Measurements from ENCODE around the gene EPN3. TPM values are rescaled to one million over a fixed set of nuclear protein-coding genes. Genes with fewer than 3 reads are reported as not detected.

The EPN3 gene
- total and polyA plus RNA-seq, 2 experiments from 2014 or later = 2.7 to 11.5 TPM

GRCh38 chr17:50508573-50509460, 23.7 kb upstream of the EPN3 start:
- Histone ChIP-seq H3K4me1 (ENCODE audit: insufficient read depth) (peaks cover 4% of the 10 kb centered on the region), H3K36me3 (replicated peaks; ENCODE audit: insufficient read depth, low read depth) (no peaks in the 10 kb centered on the region), H3K9me2 (replicated peaks; ENCODE audit: insufficient read depth) (no peaks in the 10 kb centered on the region), H3K9me3 (ENCODE audit: low read depth) (no peaks in the 10 kb centered on the region), H3K4me3 (peak overlapping the region; percentile 40), H3K27me3 (no peaks in the 10 kb centered on the region), H3K79me2 (no peaks in the 10 kb centered on the region), H4K20me1 (ENCODE audit: insufficient read depth, poor library complexity, severe bottlenecking) (no peaks in the 10 kb centered on the region), H3K27ac (peak overlapping the region; percentile 59), H2AFZ (peak overlapping the region; percentile 61), H3K4me2 (peak overlapping the region; percentile 86)
- no peak for TF ChIP-seq EZH2phosphoT487 (IDR thresholded peaks at IDR 0.05; ENCODE audit: low read depth, severe bottlenecking, unreplicated experiment)
- TF ChIP-seq CTCF (IDR thresholded peaks at IDR 0.05; ENCODE audit: poor library complexity) = no peak
- TF ChIP-seq EZH2 (IDR thresholded peaks at IDR 0.05; ENCODE audit: borderline replicate concordance) = no peak
- DNase-seq (ENCODE audit: low spot score) = no peak
- WGBS (ENCODE audit: low lambda C conversion rate, missing lambda C conversion rate) = 31% methylated on average over 32 of the region's 32 CpGs

GRCh38 chr17:50511058-50511457, 21.5 kb upstream of the EPN3 start:
- no peak overlapping the region for H3K4me3 ChIP-seq
- H3K27me3 ChIP-seq = no peaks in the 10 kb centered on the region
- no peaks in the 10 kb centered on the region for H3K9me2 ChIP-seq (replicated peaks; ENCODE audit: insufficient read depth)
- H3K27ac ChIP-seq = peak overlapping the region; percentile 33
- 42% methylated on average over 3 of the region's 3 CpGs for WGBS (ENCODE audit: low lambda C conversion rate, missing lambda C conversion rate)
- H3K36me3 ChIP-seq (replicated peaks; ENCODE audit: insufficient read depth, low read depth) = no peaks in the 10 kb centered on the region
- no peak overlapping the region for H2AFZ ChIP-seq
- no peaks in the 10 kb centered on the region for H3K9me3 ChIP-seq (ENCODE audit: low read depth)
- H3K4me1 ChIP-seq (ENCODE audit: insufficient read depth) = peaks cover 15% of the 10 kb centered on the region
- no peaks in the 10 kb centered on the region for H4K20me1 ChIP-seq (ENCODE audit: insufficient read depth, poor library complexity, severe bottlenecking)
- TF ChIP-seq EZH2 (IDR thresholded peaks at IDR 0.05; ENCODE audit: borderline replicate concordance) (no peak), CTCF (IDR thresholded peaks at IDR 0.05; ENCODE audit: poor library complexity) (no peak), EZH2phosphoT487 (IDR thresholded peaks at IDR 0.05; ENCODE audit: low read depth, severe bottlenecking, unreplicated experiment) (no peak)
- H3K4me2 ChIP-seq = peak overlapping the region; percentile 14
- DNase-seq (ENCODE audit: low spot score) = no peak
- H3K79me2 ChIP-seq = no peaks in the 10 kb centered on the region

GRCh38 chr17:50513495-50513894, 19.0 kb upstream of the EPN3 start:
- WGBS (ENCODE audit: low lambda C conversion rate, missing lambda C conversion rate) = 46% methylated on average over 4 of the region's 4 CpGs
- DNase-seq (ENCODE audit: low spot score) = no peak
- Histone ChIP-seq H4K20me1 (ENCODE audit: insufficient read depth, poor library complexity, severe bottlenecking) (no peaks in the 10 kb centered on the region), H3K4me3 (no peak overlapping the region), H3K27me3 (no peaks in the 10 kb centered on the region), H2AFZ (no peak overlapping the region), H3K9me3 (ENCODE audit: low read depth) (no peaks in the 10 kb centered on the region), H3K9me2 (replicated peaks; ENCODE audit: insufficient read depth) (no peaks in the 10 kb centered on the region), H3K4me2 (peak overlapping the region; percentile 28), H3K4me1 (ENCODE audit: insufficient read depth) (peaks cover 11% of the 10 kb centered on the region), H3K27ac (no peak overlapping the region), H3K36me3 (replicated peaks; ENCODE audit: insufficient read depth, low read depth) (no peaks in the 10 kb centered on the region), H3K79me2 (no peaks in the 10 kb centered on the region)
- TF ChIP-seq EZH2phosphoT487 (IDR thresholded peaks at IDR 0.05; ENCODE audit: low read depth, severe bottlenecking, unreplicated experiment) (no peak), EZH2 (IDR thresholded peaks at IDR 0.05; ENCODE audit: borderline replicate concordance) (no peak), CTCF (IDR thresholded peaks at IDR 0.05; ENCODE audit: poor library complexity) (no peak)
